ES-I3 (cell line): ENCODE data around the gene SLC9A8.
"Not testable (repeated sequence)": the region's sequence is repeated elsewhere in the genome, so short reads cannot be mapped to it uniquely, and the experiment has no call there.

Source experiments
- H3K36me3 ChIP-seq: 2 replicates; pipeline ENCODE4 v1.6.1; 2013; ENCODE audit warnings: mild to moderate bottlenecking, low read length, control low read depth, moderate library complexity; ENCODE audit not compliant: insufficient read depth
- H3K4me1 ChIP-seq: 2 replicates; pipeline ENCODE4 v1.6.1; 2013; ENCODE audit warnings: mild to moderate bottlenecking, control low read depth, low read length; ENCODE audit not compliant: insufficient read depth
- H3K9ac ChIP-seq: 2 replicates; pipeline ENCODE4 v1.6.1; 2013; ENCODE audit warnings: low read depth, mild to moderate bottlenecking, low read length, moderate library complexity
- H3K9me3 ChIP-seq: 2 replicates; pipeline ENCODE4 v1.6.1; 2013; ENCODE audit warnings: mild to moderate bottlenecking, low read length, moderate library complexity; ENCODE audit not compliant: control insufficient read depth, insufficient read depth

Gene SLC9A8

GRCh38 chr20:49890471-49891361 lies 78.1 kb downstream of the SLC9A8 start:
- no peaks in the 10 kb centered on the region; the same call in 1 of the 2 replicates for H3K36me3 ChIP-seq
- H3K9me3 ChIP-seq = no peaks in the 10 kb centered on the region
- no peak overlapping the region for H3K9ac ChIP-seq
- H3K4me1 ChIP-seq = peaks cover 9% of the 10 kb centered on the region; the same call in 1 of the 2 replicates

- Histone ChIP-seq H3K9ac (no peak overlapping the region), H3K36me3 (no peaks in the 10 kb centered on the region; the same call in 1 of the 2 replicates), H3K9me3 (no peaks in the 10 kb centered on the region), H3K4me1 (peaks cover 9% of the 10 kb centered on the region; the same call in 1 of the 2 replicates)
Measured at GRCh38 chr20:49891476-49892110, 79.0 kb downstream of the SLC9A8 start.

GRCh38 chr20:49892260-49892659 lies 79.6 kb downstream of the SLC9A8 start:
- Histone ChIP-seq H3K4me1 (peaks cover 9% of the 10 kb centered on the region; the same call in 1 of the 2 replicates), H3K9me3 (no peaks in the 10 kb centered on the region), H3K9ac (no peak overlapping the region), H3K36me3 (no peaks in the 10 kb centered on the region; the same call in 1 of the 2 replicates)

- no peaks in the 10 kb centered on the region for H3K36me3 ChIP-seq
- H3K4me1 ChIP-seq = peaks cover 9% of the 10 kb centered on the region; the same call in 1 of the 2 replicates
- H3K9me3 ChIP-seq = no peaks in the 10 kb centered on the region
- no peak overlapping the region for H3K9ac ChIP-seq
Measured at GRCh38 chr20:49892817-49893216, 80.2 kb downstream of the SLC9A8 start.

GRCh38 chr20:49893242-49894072 lies 80.8 kb downstream of the SLC9A8 start:
- Histone ChIP-seq H3K9me3 (no peaks in the 10 kb centered on the region), H3K4me1 (peaks cover 9% of the 10 kb centered on the region; the same call in 1 of the 2 replicates), H3K9ac (no peak overlapping the region), H3K36me3 (no peaks in the 10 kb centered on the region)

GRCh38 chr20:49894073-49894470 lies 81.4 kb downstream of the SLC9A8 start:
- no peaks in the 10 kb centered on the region for H3K9me3 ChIP-seq
- no peaks in the 10 kb centered on the region for H3K36me3 ChIP-seq
- no peak overlapping the region for H3K9ac ChIP-seq
- peaks cover 9% of the 10 kb centered on the region; the same call in 1 of the 2 replicates for H3K4me1 ChIP-seq

GRCh38 chr20:49895474-49896093 lies 83.0 kb downstream of the SLC9A8 start:
- H3K4me1 ChIP-seq, H3K36me3 ChIP-seq, H3K9ac ChIP-seq, H3K9me3 ChIP-seq: not testable (repeated sequence)

GRCh38 chr20:49896204-49896603 lies 83.6 kb downstream of the SLC9A8 start:
- no peak overlapping the region for H3K9ac ChIP-seq
- no peaks in the 10 kb centered on the region for H3K36me3 ChIP-seq
- H3K4me1 ChIP-seq = peaks cover 2% of the 10 kb centered on the region; the same call in 1 of the 2 replicates
- H3K9me3 ChIP-seq = no peaks in the 10 kb centered on the region

GRCh38 chr20:49899541-49900383 lies 87.1 kb downstream of the SLC9A8 start:
- Histone ChIP-seq H3K9me3 (no peaks in the 10 kb centered on the region), H3K9ac (no peak overlapping the region), H3K36me3 (no peaks in the 10 kb centered on the region), H3K4me1 (no peaks in the 10 kb centered on the region)

- Histone ChIP-seq H3K36me3 (peaks cover 9% of the 10 kb centered on the region), H3K9ac (no peak overlapping the region), H3K4me1 (no peaks in the 10 kb centered on the region), H3K9me3 (no peaks in the 10 kb centered on the region)
Measured at GRCh38 chr20:49901588-49901987, 89.0 kb downstream of the SLC9A8 start.

GRCh38 chr20:49904440-49905214 lies 92.0 kb downstream of the SLC9A8 start:
- H3K9ac ChIP-seq = no peak overlapping the region
- H3K9me3 ChIP-seq = no peaks in the 10 kb centered on the region
- H3K4me1 ChIP-seq = no peaks in the 10 kb centered on the region; the same call in 1 of the 2 replicates
- H3K36me3 ChIP-seq = peaks cover 9% of the 10 kb centered on the region

GRCh38 chr20:49905415-49906091 lies 92.9 kb downstream of the SLC9A8 start:
- H3K9me3 ChIP-seq = no peaks in the 10 kb centered on the region
- H3K9ac ChIP-seq = no peak overlapping the region
- no peaks in the 10 kb centered on the region; the same call in 1 of the 2 replicates for H3K4me1 ChIP-seq
- H3K36me3 ChIP-seq = peaks cover 9% of the 10 kb centered on the region
